Stimulated activated CD4-positive, alpha-beta T cell treated with anti-CD3 and anti-CD28 coated beads, Interleukin-4, amount 100 ng/mL, for 48 hours (primary cell): ENCODE results near the gene PDIA5.

Experiments
- DNase-seq, 2 donors: peaks; one replicate each; pipeline ENCODE4 v3.0.0-alpha.2; 2020; ENCODE audit warnings: low read depth in 2 of 2

The PDIA5 gene

GRCh38 chr3:123042413-123042812 is 24.4 kb upstream of the PDIA5 start:
- no peak for DNase-seq

GRCh38 chr3:123044981-123045763 is 21.7 kb upstream of the PDIA5 start:
- DNase-seq = no peak

DNA sequence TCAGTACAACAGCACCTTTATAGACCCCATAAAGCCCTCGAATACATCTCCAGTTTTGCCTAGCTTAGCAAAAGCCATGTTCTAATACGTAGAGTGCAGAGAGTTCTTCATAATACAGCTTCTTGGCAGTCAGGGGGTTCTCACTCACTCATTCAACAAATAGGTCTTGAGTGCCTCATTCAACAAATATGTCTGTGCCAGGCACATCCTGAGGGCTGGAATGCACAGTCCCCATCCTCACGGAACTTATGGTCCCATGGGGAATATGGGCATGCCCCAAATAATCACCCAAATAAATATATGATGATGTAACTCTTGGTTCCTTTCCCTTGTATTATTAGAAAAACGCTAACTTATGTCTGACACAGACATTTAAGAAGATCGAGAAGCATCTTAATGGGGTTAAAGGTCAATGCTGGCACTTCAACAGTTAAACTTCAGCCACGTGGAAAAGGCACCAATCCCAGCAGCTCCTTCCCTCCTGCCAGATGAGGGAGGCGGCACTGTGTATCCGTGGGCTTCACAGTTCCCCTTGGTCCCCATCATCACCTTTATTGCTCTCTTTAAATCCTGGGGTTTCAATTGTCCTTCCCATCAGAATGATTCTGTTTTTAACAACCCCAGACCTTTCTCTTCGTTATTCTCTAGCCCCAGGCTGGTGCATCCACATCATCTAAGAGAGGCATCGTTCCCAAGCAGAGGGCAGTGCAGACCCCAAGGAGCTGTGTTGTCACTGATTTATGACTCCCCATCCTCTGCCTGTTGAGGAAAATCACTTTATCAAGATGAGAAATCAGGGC is 20.4 kb upstream of the PDIA5 start:
- DNase-seq = no peak

DNA sequence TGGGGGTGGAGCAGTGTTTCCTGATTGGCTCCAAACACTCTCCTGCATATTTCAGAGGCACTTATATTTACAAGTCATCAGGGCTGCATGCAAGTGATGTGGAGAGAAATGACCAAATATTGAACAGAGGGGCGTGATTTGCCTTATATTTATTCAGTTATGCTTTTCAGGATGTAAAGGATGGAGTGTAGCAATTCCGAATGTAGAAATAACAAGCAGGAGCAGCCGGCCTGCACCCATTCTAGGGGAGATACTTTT is 19.8 kb upstream of the PDIA5 start:
- DNase-seq = no peak

DNA sequence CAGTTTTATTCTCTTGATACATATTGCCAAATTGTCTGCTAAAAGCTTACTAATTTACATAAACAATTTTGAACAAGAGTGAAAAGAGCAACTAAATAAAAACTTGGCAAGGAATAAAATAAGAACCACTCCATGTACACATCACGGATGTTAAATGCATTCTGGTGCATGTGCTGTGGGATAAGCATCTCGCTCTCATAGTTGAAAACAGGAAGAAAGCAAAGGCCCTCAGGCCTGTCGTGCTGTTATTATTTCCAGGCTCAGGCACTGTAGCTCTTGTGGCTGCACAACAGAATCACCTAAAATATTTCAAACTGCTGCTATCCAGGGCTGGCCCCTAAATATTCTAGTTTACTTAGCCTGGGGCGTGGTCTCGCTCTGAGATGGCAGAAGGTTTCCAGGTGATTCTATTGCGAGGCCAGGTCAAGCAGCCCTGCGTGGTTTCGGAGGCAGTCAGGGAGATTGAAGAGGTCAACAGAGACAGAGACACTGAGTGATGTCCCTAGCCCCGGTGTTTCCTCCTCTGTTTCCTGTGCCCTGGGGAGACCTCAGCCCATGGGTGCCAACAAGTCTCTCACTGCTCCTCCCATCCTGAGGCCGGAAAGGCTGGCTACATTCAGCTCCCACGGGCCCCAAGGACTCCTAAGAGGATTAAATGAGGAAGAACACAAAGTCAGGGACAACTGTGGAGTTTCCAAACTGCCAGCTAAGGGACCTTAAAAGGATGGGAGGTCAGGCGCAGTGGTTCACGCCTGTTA is 18.2 kb upstream of the PDIA5 start:
- no peak for DNase-seq

DNA sequence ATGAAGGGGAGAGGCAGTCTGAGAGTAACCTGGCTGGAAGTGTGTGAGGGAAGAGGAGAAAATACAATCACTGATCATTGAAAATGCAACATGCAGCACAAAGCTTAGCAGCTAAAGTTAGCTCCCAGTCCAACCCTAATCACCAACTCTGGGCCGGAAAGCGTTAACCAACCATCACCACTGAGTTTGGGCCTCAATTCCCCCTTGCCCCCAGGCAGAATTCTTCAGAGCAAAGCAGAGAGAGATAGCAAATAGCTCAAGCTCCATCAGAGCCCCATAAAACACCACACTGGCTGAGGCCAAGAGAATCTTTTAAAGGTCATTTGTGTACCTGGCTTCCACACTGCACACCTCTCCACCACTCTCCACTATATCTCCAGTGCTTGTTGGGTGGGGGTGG is 16.2 kb upstream of the PDIA5 start:
- no peak for DNase-seq

DNA sequence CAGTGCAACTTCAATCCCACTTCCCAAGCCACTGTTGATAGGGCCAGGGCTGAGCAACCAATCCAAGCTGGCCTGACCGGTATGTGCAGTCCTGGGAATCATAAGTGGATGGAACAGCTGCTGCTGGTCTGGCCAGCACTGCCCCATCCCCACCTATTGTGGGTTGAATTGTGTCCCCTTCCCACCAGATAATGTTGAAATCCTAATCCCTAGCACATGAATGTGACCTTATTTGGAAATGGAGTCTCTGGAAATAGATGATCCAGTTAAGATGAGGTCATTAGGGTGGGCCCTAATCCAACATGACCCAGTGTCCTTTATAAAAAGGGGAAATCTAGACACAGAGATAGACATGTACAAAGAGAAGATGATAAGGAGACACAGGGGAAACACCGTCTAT is 13.7 kb upstream of the PDIA5 start:
- no peak for DNase-seq

DNA sequence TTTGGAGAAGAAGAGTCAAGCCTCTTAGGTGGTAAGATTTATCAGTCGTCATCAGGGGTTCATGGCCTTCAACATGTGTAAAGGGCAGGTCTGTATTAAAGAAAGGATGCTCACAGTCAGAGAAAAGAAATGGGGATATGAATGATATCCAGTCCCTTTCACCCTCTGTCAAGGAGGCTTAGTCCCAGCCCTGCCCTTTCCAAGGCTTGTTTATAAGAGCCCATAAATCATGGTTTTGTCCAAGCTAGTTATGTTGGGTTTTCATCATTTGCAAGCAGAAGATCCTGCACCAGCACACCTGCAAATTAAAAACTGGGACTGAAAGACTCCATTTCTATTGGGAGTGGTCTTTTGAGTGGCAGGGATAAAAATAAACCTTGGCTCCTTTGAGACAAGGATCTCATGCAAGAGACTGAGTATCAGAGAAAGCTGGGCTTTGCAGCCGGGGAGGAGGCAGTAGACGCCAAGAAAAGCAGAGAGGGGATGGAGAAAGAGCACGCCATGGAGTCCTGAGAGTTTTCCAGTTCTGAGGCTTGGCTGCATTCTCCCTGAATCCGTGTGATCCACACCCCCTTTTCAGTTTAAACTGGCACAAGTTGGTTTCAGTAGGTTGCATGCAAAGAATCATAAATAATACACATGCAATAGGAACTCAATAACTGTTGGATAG is 12.6 kb upstream of the PDIA5 start:
- no peak for DNase-seq

GRCh38 chr3:123054931-123055330 is 11.9 kb upstream of the PDIA5 start:
- DNase-seq = no peak

GRCh38 chr3:123055352-123055751 is 11.5 kb upstream of the PDIA5 start:
- no peak for DNase-seq

DNA sequence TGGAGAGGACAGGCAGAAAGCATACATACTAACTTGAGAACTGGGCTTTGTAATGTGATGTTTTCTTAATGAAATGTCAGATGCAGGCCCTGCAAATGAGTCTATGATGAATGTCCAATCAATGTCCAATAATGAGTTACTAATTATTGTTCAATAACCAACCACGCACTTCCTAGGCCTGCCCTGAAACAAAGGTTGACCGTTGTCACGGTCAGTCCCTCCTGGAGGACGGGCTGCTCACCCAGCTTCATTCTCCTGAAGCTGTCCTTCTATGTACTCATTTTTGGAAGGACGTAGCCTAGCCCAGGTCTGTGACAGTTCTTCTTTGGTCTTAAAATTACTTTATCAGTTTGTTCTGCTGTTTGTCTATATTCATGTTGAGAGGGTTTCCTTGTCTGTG is 8.3 kb upstream of the PDIA5 start:
- DNase-seq = no peak

DNA sequence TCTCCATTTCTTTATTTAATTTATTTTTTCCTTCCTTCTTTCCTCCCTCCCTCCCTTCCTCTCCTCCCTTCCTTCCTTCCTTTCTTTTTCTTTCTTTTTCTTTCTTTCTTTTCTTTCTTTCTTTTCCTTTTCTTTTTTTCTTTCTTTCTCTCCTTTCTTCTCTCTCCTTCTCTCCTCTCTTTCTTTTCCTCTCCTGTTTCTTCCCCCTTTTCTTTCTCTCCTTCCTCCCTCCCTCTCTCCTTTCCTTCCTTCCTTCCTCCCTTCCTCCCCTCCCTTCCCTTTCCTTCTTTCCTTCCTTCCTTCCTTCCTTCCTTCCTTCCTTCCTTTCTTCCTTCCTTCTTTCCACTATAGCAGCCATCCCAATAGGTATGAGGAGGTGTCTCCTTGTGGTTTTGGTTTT is 6.8 kb upstream of the PDIA5 start:
- DNase-seq = no peak

GRCh38 chr3:123061856-123062255 is 5.0 kb upstream of the PDIA5 start:
- no peak for DNase-seq

DNA sequence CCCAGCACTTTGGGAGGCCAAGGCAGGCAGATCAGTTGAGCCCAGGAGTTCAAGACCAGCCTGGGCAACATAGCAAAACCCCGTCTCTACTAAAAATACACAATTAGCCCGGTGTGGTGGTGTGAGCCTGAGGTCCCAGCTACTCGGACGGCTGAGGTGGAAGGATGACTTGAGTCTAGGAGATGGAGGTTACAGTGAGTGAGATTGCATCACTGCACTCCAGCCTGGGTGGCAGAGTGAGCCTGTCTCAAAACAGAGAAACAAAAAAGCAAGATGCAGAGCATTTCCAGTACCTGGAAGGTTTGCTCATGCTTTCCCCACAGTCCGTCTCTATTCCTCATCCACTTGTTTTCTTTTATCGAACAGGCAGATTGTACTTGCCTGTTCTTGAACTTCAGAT is 3.8 kb upstream of the PDIA5 start:
- DNase-seq = no peak

DNA sequence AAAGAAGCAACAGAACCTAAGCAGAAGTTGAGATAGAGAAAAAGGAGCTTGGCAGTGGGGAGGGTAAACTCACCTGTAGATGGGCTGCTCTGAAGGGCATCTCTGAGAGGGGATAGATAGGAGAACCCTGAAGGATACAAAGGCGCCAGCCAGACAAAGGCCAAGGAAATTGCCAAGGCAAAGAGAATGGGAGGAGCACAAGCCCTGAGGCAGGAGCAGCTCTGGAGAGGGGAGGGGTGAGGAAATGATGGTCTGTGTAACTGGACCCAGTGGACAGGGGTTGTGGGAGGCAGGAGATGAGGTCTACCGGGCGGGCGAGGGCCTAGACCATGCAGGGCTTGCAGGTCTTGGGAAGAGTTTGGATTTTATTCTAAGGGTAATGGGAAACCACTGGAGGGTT is 2.3 kb upstream of the PDIA5 start:
- DNase-seq = no peak

DNA sequence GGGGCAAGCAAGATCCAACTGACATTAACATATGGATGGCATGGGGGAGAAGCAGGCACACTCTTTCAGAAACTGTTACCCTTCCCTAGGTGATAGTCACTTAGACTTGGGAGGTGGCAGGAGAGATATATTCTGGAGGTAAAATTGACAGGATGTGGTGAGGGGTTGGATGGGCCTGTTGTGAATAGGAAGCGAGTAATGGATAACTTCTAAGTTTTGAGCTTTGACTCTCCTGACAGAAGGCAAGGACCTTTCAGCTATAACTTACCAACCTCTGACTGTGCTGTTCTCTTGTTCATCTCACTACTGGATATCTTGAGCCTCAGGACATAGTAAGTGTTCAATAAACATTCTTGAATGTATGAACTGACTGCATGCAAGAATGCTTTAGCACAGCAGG is 1.9 kb upstream of the PDIA5 start:
- no peak for DNase-seq

- DNase-seq = no peak
Measured at GRCh38 chr3:123066599-123066895, 278 bp upstream of the PDIA5 start.

DNA sequence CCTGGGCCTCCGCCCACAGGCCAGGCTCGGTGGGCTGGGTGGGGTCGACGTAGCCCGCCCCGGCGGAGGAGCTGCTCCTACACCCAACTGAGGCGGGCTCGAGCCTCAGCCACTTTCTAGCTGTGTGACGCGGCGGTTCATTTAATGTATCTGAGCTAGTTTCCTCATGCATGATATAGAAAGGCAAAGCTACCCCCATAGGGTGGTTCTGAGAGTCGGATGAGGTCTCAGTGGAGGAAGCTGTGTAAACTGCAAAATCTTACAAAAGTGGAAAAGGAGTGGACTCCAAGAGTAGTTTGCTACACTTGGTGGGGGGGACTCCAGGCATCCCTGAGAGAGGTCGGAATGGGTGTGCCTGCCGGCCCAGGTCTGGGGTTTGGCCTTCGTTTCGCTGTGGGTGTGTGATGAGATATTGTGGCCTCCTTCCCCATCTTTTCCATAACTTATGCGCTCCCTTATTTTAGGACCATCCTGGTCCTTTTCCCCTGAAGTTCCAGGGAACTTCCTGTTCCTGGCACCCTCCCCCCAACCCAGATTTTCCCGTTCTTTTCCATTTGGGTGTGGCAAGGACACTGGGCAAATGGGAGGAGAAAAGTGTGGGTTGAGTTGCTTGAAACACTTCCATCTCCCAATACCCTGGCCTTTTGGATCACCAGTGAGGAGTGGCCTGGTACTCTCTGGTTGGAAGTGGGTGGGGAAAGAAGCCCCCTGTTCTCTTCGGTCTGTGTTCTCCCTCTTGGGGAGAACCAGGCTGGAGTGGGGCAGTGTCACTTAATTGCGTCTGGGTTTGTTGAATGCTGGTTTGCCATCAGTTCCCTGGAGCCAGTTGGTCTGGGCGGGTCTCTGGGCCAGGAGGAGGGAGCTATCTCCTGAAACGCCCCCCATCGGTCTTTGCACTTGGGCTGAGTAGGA is 1.1 kb downstream of the PDIA5 start:
- no peak for DNase-seq

- DNase-seq = no peak
Measured at GRCh38 chr3:123068601-123069381, 2.0 kb downstream of the PDIA5 start.

GRCh38 chr3:123070510-123070909 is 3.7 kb downstream of the PDIA5 start:
- DNase-seq = no peak

DNA sequence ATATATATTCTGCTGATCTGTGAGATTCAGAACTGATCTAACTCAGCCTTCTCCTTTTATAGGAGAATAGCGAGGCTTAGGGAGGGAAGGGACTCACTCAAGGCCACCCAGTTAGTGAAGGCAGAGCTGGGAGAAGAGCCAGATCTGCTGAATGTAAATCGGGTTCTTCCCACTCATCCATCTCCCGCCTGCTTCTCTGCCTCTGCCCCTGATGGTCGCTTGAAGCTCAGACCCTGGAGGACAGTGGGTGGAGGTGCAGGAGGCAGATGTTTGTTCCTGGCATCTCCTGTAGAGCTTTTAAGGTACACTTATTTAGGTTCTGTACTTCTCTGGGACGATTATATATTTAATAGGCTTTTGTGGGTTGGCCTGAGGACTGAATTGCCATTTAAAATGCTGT is 4.3 kb downstream of the PDIA5 start:
- no peak for DNase-seq
